ENCODE results near the gene LRBA.

DNA sequence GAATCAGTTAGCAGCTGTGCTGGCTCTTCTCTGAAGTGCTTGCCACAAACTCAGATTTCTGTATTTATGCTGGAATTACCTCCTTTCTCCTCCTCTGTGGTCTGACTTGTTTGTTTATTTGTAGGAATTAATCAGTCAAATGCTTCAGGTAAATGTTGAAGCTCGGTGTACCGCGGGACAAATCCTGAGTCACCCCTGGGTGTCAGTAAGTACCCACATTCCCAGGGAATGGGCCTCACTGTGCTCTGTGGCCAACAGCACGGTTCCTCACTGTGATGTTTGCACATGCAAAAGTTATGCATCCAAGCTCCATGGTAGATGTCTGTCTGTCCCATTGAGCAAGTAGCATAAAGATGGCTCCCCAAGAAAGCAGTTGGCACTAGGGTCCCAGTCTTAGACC, 766.9 kb downstream of the LRBA start:
- TF ChIP-seq SP1 (CRISPR knock-in tag; conservative IDR thresholded peaks at IDR 0.05) (no peak), JUN (CRISPR knock-in tag; IDR thresholded peaks at IDR 0.05) (no peak), ZNF263 (CRISPR knock-in tag; IDR thresholded peaks at IDR 0.05; ENCODE audit: low read depth) (no peak)
- TF ChIP-seq, protein P1, sequence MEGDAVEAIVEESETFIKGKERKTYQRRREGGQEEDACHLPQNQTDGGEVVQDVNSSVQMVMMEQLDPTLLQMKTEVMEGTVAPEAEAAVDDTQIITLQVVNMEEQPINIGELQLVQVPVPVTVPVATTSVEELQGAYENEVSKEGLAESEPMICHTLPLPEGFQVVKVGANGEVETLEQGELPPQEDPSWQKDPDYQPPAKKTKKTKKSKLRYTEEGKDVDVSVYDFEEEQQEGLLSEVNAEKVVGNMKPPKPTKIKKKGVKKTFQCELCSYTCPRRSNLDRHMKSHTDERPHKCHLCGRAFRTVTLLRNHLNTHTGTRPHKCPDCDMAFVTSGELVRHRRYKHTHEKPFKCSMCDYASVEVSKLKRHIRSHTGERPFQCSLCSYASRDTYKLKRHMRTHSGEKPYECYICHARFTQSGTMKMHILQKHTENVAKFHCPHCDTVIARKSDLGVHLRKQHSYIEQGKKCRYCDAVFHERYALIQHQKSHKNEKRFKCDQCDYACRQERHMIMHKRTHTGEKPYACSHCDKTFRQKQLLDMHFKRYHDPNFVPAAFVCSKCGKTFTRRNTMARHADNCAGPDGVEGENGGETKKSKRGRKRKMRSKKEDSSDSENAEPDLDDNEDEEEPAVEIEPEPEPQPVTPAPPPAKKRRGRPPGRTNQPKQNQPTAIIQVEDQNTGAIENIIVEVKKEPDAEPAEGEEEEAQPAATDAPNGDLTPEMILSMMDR (IDR thresholded peaks at IDR 0.05) = no peak
- TF ChIP-seq, protein P2, sequence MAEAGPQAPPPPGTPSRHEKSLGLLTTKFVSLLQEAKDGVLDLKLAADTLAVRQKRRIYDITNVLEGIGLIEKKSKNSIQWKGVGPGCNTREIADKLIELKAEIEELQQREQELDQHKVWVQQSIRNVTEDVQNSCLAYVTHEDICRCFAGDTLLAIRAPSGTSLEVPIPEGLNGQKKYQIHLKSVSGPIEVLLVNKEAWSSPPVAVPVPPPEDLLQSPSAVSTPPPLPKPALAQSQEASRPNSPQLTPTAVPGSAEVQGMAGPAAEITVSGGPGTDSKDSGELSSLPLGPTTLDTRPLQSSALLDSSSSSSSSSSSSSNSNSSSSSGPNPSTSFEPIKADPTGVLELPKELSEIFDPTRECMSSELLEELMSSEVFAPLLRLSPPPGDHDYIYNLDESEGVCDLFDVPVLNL (CRISPR knock-in tag; IDR thresholded peaks at IDR 0.05; ENCODE audit: borderline replicate concordance, low read depth) = no peak
